GM12878 (cell line): Measurements from ENCODE around the gene C1orf141. TPM values are rescaled to one million over a fixed set of nuclear protein-coding genes. Genes with fewer than 3 reads are reported as not detected.

ENCODE experiments used
- RCOR1 ChIP-seq: conservative IDR thresholded peaks from 2 replicates; pipeline ENCODE4 v1.6.1; 2012; ENCODE audit warnings: low read depth, low read length, improper control_type of control experiment
- YY1 ChIP-seq: IDR thresholded peaks from 2 replicates; pipeline ENCODE4 v1.6.1; 2011; ENCODE audit warnings: low read depth, mild to moderate bottlenecking, low read length
- polyA plus RNA-seq, 11 experiments: library from polyadenylated mRNA; depleted of rRNA in 4 of 11; unstranded in 6 of 11; stranded (reverse) in 5 of 11; fragments of >200 nt; fragmentation: Nextera tagmentation in 4 of 11; fragmentation: Illumina TruSeq in 1 of 11; extraction: Ambion mirVana in 4 of 11; extraction: Trizol in 1 of 11; gene quantifications; 1 replicate in 1 of 11; 2 replicates in 10 of 11; pipeline versions ENCODE4 v1.2.1 to v1.2.3, GENCODE V29; 2011 to 2016; ENCODE audit warnings: inconsistent platforms in 2 of 11, missing spikeins in 2 of 11, low read depth in 1 of 11
- total RNA-seq, 4 experiments: library from RNA; depleted of rRNA in 3 of 4; stranded (reverse); fragments of >200 nt in 3 of 4; fragmentation: Illumina TruSeq in 1 of 4; extraction: Trizol in 1 of 4; gene quantifications; 2 replicates each; pipeline versions ENCODE4 v1.2.1 to v1.2.3, GENCODE V29; 2013 to 2021
- TF ChIP-seq, protein P1 (sequence below): fragments of 450-650 bp; IDR thresholded peaks from 2 replicates; pipeline ENCODE4 v1.6.1; 2017; ENCODE audit warnings: mild to moderate bottlenecking, moderate library complexity
- TF ChIP-seq, protein P2 (sequence below): fragments of 450-650 bp; IDR thresholded peaks from 2 replicates; pipeline ENCODE4 v1.6.1; 2017; ENCODE audit warnings: mild to moderate bottlenecking, moderate library complexity

The C1orf141 gene
- total and polyA plus RNA-seq, 10 of the 15 experiments (the other 5 are each of a cell fraction or from before 2014, with no cell fraction given): not detected

DNA sequence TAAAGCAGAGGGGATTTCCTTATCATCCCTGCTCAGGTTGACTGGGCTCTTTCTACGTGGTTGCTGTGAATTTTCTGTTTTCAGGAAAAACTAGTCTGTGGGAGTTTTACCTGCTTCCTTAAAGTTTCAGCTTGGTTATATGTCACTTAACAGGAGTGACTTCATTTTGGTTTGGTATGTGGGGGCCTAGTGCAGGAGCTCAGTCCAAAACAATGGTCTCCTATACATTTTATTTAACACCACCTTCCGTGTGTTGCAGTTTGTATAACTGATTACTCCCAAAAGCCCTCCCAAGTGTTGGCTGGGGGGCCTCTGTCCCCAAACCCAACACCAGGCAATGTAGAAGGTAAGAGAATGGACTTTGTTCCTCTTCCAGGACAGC, 36.8 kb upstream of the C1orf141 start (continued):
- TF ChIP-seq, protein P1, sequence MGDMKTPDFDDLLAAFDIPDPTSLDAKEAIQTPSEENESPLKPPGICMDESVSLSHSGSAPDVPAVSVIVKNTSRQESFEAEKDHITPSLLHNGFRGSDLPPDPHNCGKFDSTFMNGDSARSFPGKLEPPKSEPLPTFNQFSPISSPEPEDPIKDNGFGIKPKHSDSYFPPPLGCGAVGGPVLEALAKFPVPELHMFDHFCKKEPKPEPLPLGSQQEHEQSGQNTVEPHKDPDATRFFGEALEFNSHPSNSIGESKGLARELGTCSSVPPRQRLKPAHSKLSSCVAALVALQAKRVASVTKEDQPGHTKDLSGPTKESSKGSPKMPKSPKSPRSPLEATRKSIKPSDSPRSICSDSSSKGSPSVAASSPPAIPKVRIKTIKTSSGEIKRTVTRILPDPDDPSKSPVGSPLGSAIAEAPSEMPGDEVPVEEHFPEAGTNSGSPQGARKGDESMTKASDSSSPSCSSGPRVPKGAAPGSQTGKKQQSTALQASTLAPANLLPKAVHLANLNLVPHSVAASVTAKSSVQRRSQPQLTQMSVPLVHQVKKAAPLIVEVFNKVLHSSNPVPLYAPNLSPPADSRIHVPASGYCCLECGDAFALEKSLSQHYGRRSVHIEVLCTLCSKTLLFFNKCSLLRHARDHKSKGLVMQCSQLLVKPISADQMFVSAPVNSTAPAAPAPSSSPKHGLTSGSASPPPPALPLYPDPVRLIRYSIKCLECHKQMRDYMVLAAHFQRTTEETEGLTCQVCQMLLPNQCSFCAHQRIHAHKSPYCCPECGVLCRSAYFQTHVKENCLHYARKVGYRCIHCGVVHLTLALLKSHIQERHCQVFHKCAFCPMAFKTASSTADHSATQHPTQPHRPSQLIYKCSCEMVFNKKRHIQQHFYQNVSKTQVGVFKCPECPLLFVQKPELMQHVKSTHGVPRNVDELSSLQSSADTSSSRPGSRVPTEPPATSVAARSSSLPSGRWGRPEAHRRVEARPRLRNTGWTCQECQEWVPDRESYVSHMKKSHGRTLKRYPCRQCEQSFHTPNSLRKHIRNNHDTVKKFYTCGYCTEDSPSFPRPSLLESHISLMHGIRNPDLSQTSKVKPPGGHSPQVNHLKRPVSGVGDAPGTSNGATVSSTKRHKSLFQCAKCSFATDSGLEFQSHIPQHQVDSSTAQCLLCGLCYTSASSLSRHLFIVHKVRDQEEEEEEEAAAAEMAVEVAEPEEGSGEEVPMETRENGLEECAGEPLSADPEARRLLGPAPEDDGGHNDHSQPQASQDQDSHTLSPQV: peak; percentile 98
- TF ChIP-seq, protein P2, sequence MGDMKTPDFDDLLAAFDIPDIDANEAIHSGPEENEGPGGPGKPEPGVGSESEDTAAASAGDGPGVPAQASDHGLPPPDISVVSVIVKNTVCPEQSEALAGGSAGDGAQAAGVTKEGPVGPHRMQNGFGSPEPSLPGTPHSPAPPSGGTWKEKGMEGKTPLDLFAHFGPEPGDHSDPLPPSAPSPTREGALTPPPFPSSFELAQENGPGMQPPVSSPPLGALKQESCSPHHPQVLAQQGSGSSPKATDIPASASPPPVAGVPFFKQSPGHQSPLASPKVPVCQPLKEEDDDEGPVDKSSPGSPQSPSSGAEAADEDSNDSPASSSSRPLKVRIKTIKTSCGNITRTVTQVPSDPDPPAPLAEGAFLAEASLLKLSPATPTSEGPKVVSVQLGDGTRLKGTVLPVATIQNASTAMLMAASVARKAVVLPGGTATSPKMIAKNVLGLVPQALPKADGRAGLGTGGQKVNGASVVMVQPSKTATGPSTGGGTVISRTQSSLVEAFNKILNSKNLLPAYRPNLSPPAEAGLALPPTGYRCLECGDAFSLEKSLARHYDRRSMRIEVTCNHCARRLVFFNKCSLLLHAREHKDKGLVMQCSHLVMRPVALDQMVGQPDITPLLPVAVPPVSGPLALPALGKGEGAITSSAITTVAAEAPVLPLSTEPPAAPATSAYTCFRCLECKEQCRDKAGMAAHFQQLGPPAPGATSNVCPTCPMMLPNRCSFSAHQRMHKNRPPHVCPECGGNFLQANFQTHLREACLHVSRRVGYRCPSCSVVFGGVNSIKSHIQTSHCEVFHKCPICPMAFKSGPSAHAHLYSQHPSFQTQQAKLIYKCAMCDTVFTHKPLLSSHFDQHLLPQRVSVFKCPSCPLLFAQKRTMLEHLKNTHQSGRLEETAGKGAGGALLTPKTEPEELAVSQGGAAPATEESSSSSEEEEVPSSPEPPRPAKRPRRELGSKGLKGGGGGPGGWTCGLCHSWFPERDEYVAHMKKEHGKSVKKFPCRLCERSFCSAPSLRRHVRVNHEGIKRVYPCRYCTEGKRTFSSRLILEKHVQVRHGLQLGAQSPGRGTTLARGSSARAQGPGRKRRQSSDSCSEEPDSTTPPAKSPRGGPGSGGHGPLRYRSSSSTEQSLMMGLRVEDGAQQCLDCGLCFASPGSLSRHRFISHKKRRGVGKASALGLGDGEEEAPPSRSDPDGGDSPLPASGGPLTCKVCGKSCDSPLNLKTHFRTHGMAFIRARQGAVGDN: peak; percentile 97
- TF ChIP-seq RCOR1 (no peak), YY1 (0 out of 2 replicates have a peak, but pooled peaks have one; percentile 65)
- TF ChIP-seq, all 136 proteins: peak for 7
